ENCODE data around the gene NHEJ1.
A peak's percentile ranks its signal among the peaks of the same experiment; 100 is the strongest.

NHEJ1 gene

DNA sequence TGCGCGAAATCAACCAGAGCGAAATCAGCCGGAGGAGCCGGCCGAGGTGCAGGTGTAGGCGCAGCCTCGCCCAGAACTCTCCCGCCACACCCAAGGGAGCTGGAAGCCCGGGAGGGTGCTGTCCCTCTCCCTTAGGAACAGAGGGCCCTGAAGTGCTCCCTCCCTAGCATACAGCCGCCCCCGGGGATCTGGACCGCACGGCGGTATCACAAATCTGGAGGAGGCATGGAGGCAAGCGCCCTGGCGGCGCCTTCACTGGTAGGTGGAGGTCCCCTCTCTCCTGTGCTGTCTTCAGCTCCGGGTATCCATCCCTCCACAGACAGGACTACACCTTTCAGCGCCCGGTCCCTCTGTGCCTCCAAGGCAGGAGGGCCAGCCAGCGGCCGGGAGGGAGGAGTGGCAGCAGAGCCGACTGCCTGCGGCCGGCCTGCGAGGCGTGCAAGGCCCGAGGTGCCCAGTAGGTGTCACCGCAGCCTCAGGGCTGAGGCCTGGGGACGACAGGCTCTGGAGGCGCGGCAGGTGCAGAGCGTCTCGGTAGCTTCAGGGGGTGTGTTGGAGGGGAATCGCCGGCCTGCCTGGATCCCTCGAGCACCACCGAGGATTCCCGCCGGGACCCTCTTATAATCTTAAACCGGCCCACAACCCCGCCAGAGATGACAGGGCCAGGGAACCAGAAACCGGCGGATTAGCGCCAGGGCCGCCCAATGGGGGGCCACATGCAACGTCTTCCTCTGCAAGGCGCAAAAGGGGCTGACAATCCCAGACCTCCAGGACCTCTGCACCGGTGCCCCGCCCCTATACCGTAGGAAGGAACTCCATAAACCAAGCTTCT, 102.7 kb downstream of the NHEJ1 start:
- TF ChIP-seq, protein P1, sequence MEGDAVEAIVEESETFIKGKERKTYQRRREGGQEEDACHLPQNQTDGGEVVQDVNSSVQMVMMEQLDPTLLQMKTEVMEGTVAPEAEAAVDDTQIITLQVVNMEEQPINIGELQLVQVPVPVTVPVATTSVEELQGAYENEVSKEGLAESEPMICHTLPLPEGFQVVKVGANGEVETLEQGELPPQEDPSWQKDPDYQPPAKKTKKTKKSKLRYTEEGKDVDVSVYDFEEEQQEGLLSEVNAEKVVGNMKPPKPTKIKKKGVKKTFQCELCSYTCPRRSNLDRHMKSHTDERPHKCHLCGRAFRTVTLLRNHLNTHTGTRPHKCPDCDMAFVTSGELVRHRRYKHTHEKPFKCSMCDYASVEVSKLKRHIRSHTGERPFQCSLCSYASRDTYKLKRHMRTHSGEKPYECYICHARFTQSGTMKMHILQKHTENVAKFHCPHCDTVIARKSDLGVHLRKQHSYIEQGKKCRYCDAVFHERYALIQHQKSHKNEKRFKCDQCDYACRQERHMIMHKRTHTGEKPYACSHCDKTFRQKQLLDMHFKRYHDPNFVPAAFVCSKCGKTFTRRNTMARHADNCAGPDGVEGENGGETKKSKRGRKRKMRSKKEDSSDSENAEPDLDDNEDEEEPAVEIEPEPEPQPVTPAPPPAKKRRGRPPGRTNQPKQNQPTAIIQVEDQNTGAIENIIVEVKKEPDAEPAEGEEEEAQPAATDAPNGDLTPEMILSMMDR (IDR thresholded peaks at IDR 0.05; ENCODE audit: insufficient read depth, low read length, poor library complexity, severe bottlenecking): peak; percentile 94
- DNase-seq (ENCODE audit: extremely low read depth, insufficient read length): peak; percentile 76
- H3K4me3 ChIP-seq (replicated peaks; ENCODE audit: low read depth, low read length): peak overlapping the region; percentile 17
- H3K27me3 ChIP-seq (replicated peaks; ENCODE audit: control insufficient read depth, insufficient read depth, low read length): no peaks in the 10 kb centered on the region; the same call in none of the 2 replicates
- H3K36me3 ChIP-seq (ENCODE audit: control insufficient read depth, insufficient read depth, low read length): no peaks in the 10 kb centered on the region

- Histone ChIP-seq H3K4me3 (replicated peaks; ENCODE audit: low read depth, low read length) (no peak overlapping the region), H3K27me3 (replicated peaks; ENCODE audit: control insufficient read depth, insufficient read depth, low read length) (no peaks in the 10 kb centered on the region; the same call in none of the 2 replicates), H3K36me3 (ENCODE audit: control insufficient read depth, insufficient read depth, low read length) (no peaks in the 10 kb centered on the region)
- DNase-seq (ENCODE audit: extremely low read depth, insufficient read length): no peak
- TF ChIP-seq, protein P1 (IDR thresholded peaks at IDR 0.05; ENCODE audit: insufficient read depth, low read length, poor library complexity, severe bottlenecking): no peak
Observed at GRCh38 chr2:219056896-219057708, 103.5 kb downstream of the NHEJ1 start.

- TF ChIP-seq, protein P1 (IDR thresholded peaks at IDR 0.05; ENCODE audit: insufficient read depth, low read length, poor library complexity, severe bottlenecking): no peak
- Histone ChIP-seq H3K36me3 (ENCODE audit: control insufficient read depth, insufficient read depth, low read length) (no peaks in the 10 kb centered on the region), H3K27me3 (replicated peaks; ENCODE audit: control insufficient read depth, insufficient read depth, low read length) (no peaks in the 10 kb centered on the region; the same call in none of the 2 replicates), H3K4me3 (replicated peaks; ENCODE audit: low read depth, low read length) (no peak overlapping the region)
- no peak for DNase-seq (ENCODE audit: extremely low read depth, insufficient read length)
Observed at GRCh38 chr2:219056176-219056895, 104.3 kb downstream of the NHEJ1 start.

GRCh38 chr2:219054956-219055903, 105.4 kb downstream of the NHEJ1 start:
- no peaks in the 10 kb centered on the region; the same call in none of the 2 replicates for H3K27me3 ChIP-seq (replicated peaks; ENCODE audit: control insufficient read depth, insufficient read depth, low read length)
- no peak overlapping the region for H3K4me3 ChIP-seq (replicated peaks; ENCODE audit: low read depth, low read length)
- DNase-seq (ENCODE audit: extremely low read depth, insufficient read length): no peak
- TF ChIP-seq, protein P1 (IDR thresholded peaks at IDR 0.05; ENCODE audit: insufficient read depth, low read length, poor library complexity, severe bottlenecking): no peak
- H3K36me3 ChIP-seq (ENCODE audit: control insufficient read depth, insufficient read depth, low read length): no peaks in the 10 kb centered on the region

- no peak overlapping the region for H3K4me3 ChIP-seq (replicated peaks; ENCODE audit: low read depth, low read length)
- TF ChIP-seq, protein P1 (IDR thresholded peaks at IDR 0.05; ENCODE audit: insufficient read depth, low read length, poor library complexity, severe bottlenecking): no peak
- H3K27me3 ChIP-seq (replicated peaks; ENCODE audit: control insufficient read depth, insufficient read depth, low read length): no peaks in the 10 kb centered on the region; the same call in 1 of the 2 replicates
- DNase-seq (ENCODE audit: extremely low read depth, insufficient read length): no peak
- no peaks in the 10 kb centered on the region for H3K36me3 ChIP-seq (ENCODE audit: control insufficient read depth, insufficient read depth, low read length)
Observed at GRCh38 chr2:219049282-219049681, 111.3 kb downstream of the NHEJ1 start.

Measured in GM06990 (cell line).